Neural cell (in vitro differentiated cells): ENCODE results near the gene ENTPD8. TPM values are rescaled to one million over a fixed set of nuclear protein-coding genes. Genes with fewer than 3 reads are reported as not detected.

Experiments used
- H2AFZ ChIP-seq: fragments of 200-600, 300-800 bp; sonication (generic), shearing (Covaris generic); 2 replicates; pipeline ENCODE4 v1.6.0; 2014; ENCODE audit warnings: low read depth, mild to moderate bottlenecking, antibody characterized with exemption, low read length, moderate library complexity
- H3F3A ChIP-seq: fragments of 200-600 bp; shearing (Covaris generic); 2 replicates; pipeline ENCODE4 v1.6.1; 2016; ENCODE audit warnings: mild to moderate bottlenecking, moderate library complexity, mixed read lengths, antibody characterized with exemption, low read length; ENCODE audit not compliant: insufficient read depth, poor library complexity, severe bottlenecking
- H3K27ac ChIP-seq: fragments of 200-600, 300-800 bp; sonication (generic), shearing (Covaris generic); 2 replicates; pipeline ENCODE4 v1.5.1; 2014; ENCODE audit warnings: mild to moderate bottlenecking, low read length, moderate library complexity
- H3K27me3 ChIP-seq: fragments of 300-800, 200-600 bp; sonication (generic), shearing (Covaris generic); 2 replicates; pipeline ENCODE4 v1.6.0; 2014; ENCODE audit warnings: mild to moderate bottlenecking, low read depth, low read length, moderate library complexity; ENCODE audit not compliant: insufficient read depth
- H3K36me3 ChIP-seq: fragments of 300-800, 200-600 bp; sonication (generic), shearing (Covaris generic); 2 replicates; pipeline ENCODE4 v1.5.1; 2014; ENCODE audit warnings: mild to moderate bottlenecking, antibody characterized with exemption, low read length, moderate library complexity; ENCODE audit not compliant: insufficient read depth
- H3K4me2 ChIP-seq: fragments of 300-800, 200-600 bp; sonication (generic), shearing (Covaris generic); 2 replicates; pipeline ENCODE4 v1.6.0; 2014; ENCODE audit warnings: mild to moderate bottlenecking, low read length
- H3K4me3 ChIP-seq: fragments of 300-800, 200-600 bp; sonication (generic), shearing (Covaris generic); 2 replicates; pipeline ENCODE4 v1.5.1; 2014; ENCODE audit warnings: mild to moderate bottlenecking, low read length, moderate library complexity
- H3K79me2 ChIP-seq: fragments of 200-600 bp; shearing (Covaris generic); replicated peaks from 2 replicates; pipeline ENCODE4 v1.6.0; 2014; ENCODE audit warnings: mild to moderate bottlenecking, low read length, moderate library complexity; ENCODE audit not compliant: insufficient read depth
- H3K9ac ChIP-seq: fragments of 300-800, 200-600 bp; sonication (generic), shearing (Covaris generic); 2 replicates; pipeline ENCODE4 v1.6.1; 2016; ENCODE audit warnings: mild to moderate bottlenecking, low read length, mixed read lengths
- H3K9me2 ChIP-seq: fragments of 200-600 bp; shearing (Covaris generic); 2 replicates; pipeline ENCODE4 v1.6.1; 2016; ENCODE audit warnings: mild to moderate bottlenecking, low read length, mixed read lengths; ENCODE audit not compliant: insufficient read depth
- H3K9me3 ChIP-seq: fragments of 200-600, 300-800 bp; sonication (generic), shearing (Covaris generic); 2 replicates; pipeline ENCODE4 v1.6.1; 2016; ENCODE audit warnings: mild to moderate bottlenecking, mixed run types, low read length, moderate library complexity, mixed read lengths
- H4K20me1 ChIP-seq: fragments of 200-600 bp; shearing (Covaris generic); 2 replicates; pipeline ENCODE4 v1.6.1; 2016; ENCODE audit warnings: mild to moderate bottlenecking, mixed run types; ENCODE audit not compliant: insufficient read depth
- CTCF ChIP-seq: fragments of 450-650 bp; IDR thresholded peaks from 2 replicates; pipeline ENCODE4 v1.5.1; 2014; ENCODE audit warnings: antibody characterized with exemption, mild to moderate bottlenecking, moderate library complexity; ENCODE audit not compliant: poor library complexity, severe bottlenecking
- EP300 ChIP-seq: fragments of 450-650 bp; conservative IDR thresholded peaks from 2 replicates; pipeline ENCODE4 v1.6.1; 2014; ENCODE audit warnings: antibody characterized with exemption, mild to moderate bottlenecking, moderate library complexity; ENCODE audit not compliant: poor library complexity, severe bottlenecking
- EZH2 ChIP-seq: fragments of 200-600, 300-800 bp; shearing (Covaris generic), sonication (generic); IDR thresholded peaks from 2 replicates; pipeline ENCODE4 v1.6.1; 2014; ENCODE audit warnings: antibody characterized with exemption, low read length, borderline replicate concordance, mild to moderate bottlenecking; ENCODE audit not compliant: insufficient read depth, poor library complexity, severe bottlenecking
- MXI1 ChIP-seq: fragments of 450-650 bp; conservative IDR thresholded peaks from 2 replicates; pipeline ENCODE4 v1.6.1; 2014; ENCODE audit warnings: antibody characterized with exemption, mild to moderate bottlenecking; ENCODE audit not compliant: poor library complexity, severe bottlenecking
- POLR2AphosphoS5 ChIP-seq: IDR thresholded peaks from 2 replicates; pipeline ENCODE4 v1.6.1; 2012
- RAD21 ChIP-seq: fragments of 450-650 bp; conservative IDR thresholded peaks from 2 replicates; pipeline ENCODE4 v1.6.1; 2014; ENCODE audit warnings: antibody characterized with exemption, mild to moderate bottlenecking, moderate library complexity
- REST ChIP-seq: IDR thresholded peaks from 2 replicates; pipeline ENCODE4 v1.6.1; 2012; ENCODE audit warnings: borderline replicate concordance
- SMC3 ChIP-seq: fragments of 450-650 bp; conservative IDR thresholded peaks from 2 replicates; pipeline ENCODE4 v1.6.1; 2014; ENCODE audit warnings: antibody characterized with exemption, mild to moderate bottlenecking, moderate library complexity; ENCODE audit not compliant: poor library complexity
- TAF1 ChIP-seq: IDR thresholded peaks from 2 replicates; pipeline ENCODE4 v1.6.1; 2012; ENCODE audit warnings: low read depth
- polyA plus RNA-seq: library from polyadenylated mRNA; depleted of rRNA; stranded (reverse); fragments of >200 nt; gene quantifications from 2 replicates; pipeline ENCODE4 v1.2.3, GENCODE V29; 2014

The ENTPD8 gene
- polyA plus RNA-seq, 1 donor from 2014 or later: not detected

- H3F3A ChIP-seq: no peaks in the 10 kb centered on the region
- no peaks in the 10 kb centered on the region for H4K20me1 ChIP-seq
Measured at GRCh38 chr9:137447722-137448601, 6.8 kb upstream of the ENTPD8 start.

GRCh38 chr9:137446851-137447471 lies 5.8 kb upstream of the ENTPD8 start:
- no peak overlapping the region for H3K4me3 ChIP-seq
- TF ChIP-seq CTCF: no peak
- TF ChIP-seq TAF1: no peak
- no peak for TF ChIP-seq SMC3
- no peak for TF ChIP-seq RAD21
- TF ChIP-seq REST: no peak
- no peak for TF ChIP-seq POLR2AphosphoS5
- TF ChIP-seq EP300: no peak
- TF ChIP-seq EZH2: no peak
- no peak for TF ChIP-seq MXI1

More at GRCh38 chr9:137447722-137448601, 6.8 kb upstream of the ENTPD8 start:
- H3K36me3 ChIP-seq: no peaks in the 10 kb centered on the region
- no peaks in the 10 kb centered on the region for H3K9me2 ChIP-seq
- no peaks in the 10 kb centered on the region for H3K27me3 ChIP-seq
- H3K9ac ChIP-seq: no peak overlapping the region
- H3K79me2 ChIP-seq: no peaks in the 10 kb centered on the region
- no peaks in the 10 kb centered on the region for H3K9me3 ChIP-seq
- no peak overlapping the region for H2AFZ ChIP-seq
- TF ChIP-seq RAD21: no peak
- TF ChIP-seq EP300: no peak
- TF ChIP-seq EZH2: no peak
- no peak overlapping the region for H3K4me2 ChIP-seq
- no peak overlapping the region for H3K27ac ChIP-seq
- H3K4me3 ChIP-seq: no peak overlapping the region

More at GRCh38 chr9:137446851-137447471, 5.8 kb upstream of the ENTPD8 start:
- Histone ChIP-seq H3K4me2 (no peak overlapping the region), H3K36me3 (no peaks in the 10 kb centered on the region), H3K9ac (no peak overlapping the region), H3K27ac (no peak overlapping the region), H4K20me1 (no peaks in the 10 kb centered on the region), H3K79me2 (no peaks in the 10 kb centered on the region), H3K27me3 (peaks cover 5% of the 10 kb centered on the region), H3F3A (no peaks in the 10 kb centered on the region), H3K9me2 (no peaks in the 10 kb centered on the region), H3K9me3 (no peaks in the 10 kb centered on the region), H2AFZ (no peak overlapping the region)
